Left ventricle myocardium inferior (tissue), 1 donor: Measurements from ENCODE around the gene CFAP157. TPM values are rescaled to one million over a fixed set of nuclear protein-coding genes. Genes with fewer than 3 reads are reported as not detected.

Experiments
- DNase-seq: peaks from one replicate; pipeline ENCODE4 v3.0.0-alpha.2; 2020
- H3K27ac ChIP-seq: fragments of 200-600 bp; replicated peaks from 2 replicates; pipeline ENCODE4 v1.8.0; 2021
- H3K27me3 ChIP-seq: fragments of 200-600 bp; 2 replicates; pipeline ENCODE4 v1.8.0; 2021; ENCODE audit warnings: low read depth
- H3K36me3 ChIP-seq: fragments of 200-600 bp; 2 replicates; pipeline ENCODE4 v1.8.0; 2021
- H3K4me1 ChIP-seq: fragments of 200-600 bp; 2 replicates; pipeline ENCODE4 v1.8.0; 2021
- H3K4me3 ChIP-seq: fragments of 200-600 bp; 2 replicates; pipeline ENCODE4 v1.8.0; 2021; ENCODE audit warnings: mild to moderate bottlenecking, moderate library complexity
- H3K9me3 ChIP-seq: fragments of 200-600 bp; replicated peaks from 2 replicates; pipeline ENCODE4 v1.8.0; 2021
- CTCF ChIP-seq: fragments of 200-600 bp; IDR thresholded peaks from 2 replicates; pipeline ENCODE4 v1.8.0; 2021; ENCODE audit warnings: antibody characterized with exemption, mild to moderate bottlenecking, borderline replicate concordance
- intact Hi-C: fragments of 100-400 bp; cut with micrococcal nuclease; formaldehyde crosslinking; loops from one replicate; pipeline ENCODE4 v1.11.0; 2022
- total RNA-seq: library from RNA; stranded (reverse); fragmentation: NEBNext Ultra II Directional; extraction: Animal tissue kit (Norgen Biotek cat#: 25700); gene quantifications from one replicate; pipeline ENCODE4 v1.2.1, GENCODE V29; 2021
- donor health status: DM: no; HTN: yes; CAD: no; lungs with severe emphysema.

The CFAP157 gene
- total RNA-seq, 1 donor from 2014 or later: not detected

- Histone ChIP-seq H3K4me1 (peaks cover 12% of the 10 kb centered on the region), H3K27me3 (no peaks in the 10 kb centered on the region), H3K4me3 (no peak overlapping the region), H3K9me3 (no peaks in the 10 kb centered on the region), H3K27ac (no peak overlapping the region), H3K36me3 (peaks cover 22% of the 10 kb centered on the region)
- DNase-seq: no peak
- intact Hi-C loops: no loop called here
- no peak for TF ChIP-seq CTCF
These were observed 22.0 kb downstream of the CFAP157 start for GRCh38 chr9:127728808-127729207.

- H3K27ac ChIP-seq: no peak overlapping the region
- TF ChIP-seq CTCF: no peak
- no peak overlapping the region for H3K4me3 ChIP-seq
- no peak for DNase-seq
- H3K36me3 ChIP-seq: peaks cover 22% of the 10 kb centered on the region
- H3K9me3 ChIP-seq: no peaks in the 10 kb centered on the region
- intact Hi-C loops: loop anchor here (5.0 kb wide), 1 partner anchor 137 kb away; no protein-coding TSS in a partner anchor
- no peaks in the 10 kb centered on the region for H3K27me3 ChIP-seq
- peaks cover 12% of the 10 kb centered on the region for H3K4me1 ChIP-seq
These were observed 22.9 kb downstream of the CFAP157 start for GRCh38 chr9:127729522-127730256.

- intact Hi-C loops: loop anchor here (5.0 kb wide), 1 partner anchor 138 kb away; no protein-coding TSS in a partner anchor
- no peaks in the 10 kb centered on the region for H3K9me3 ChIP-seq
- no peaks in the 10 kb centered on the region for H3K27me3 ChIP-seq
- no peak overlapping the region for H3K4me3 ChIP-seq
- no peak for TF ChIP-seq CTCF
- no peak overlapping the region for H3K27ac ChIP-seq
- H3K36me3 ChIP-seq: peaks cover 22% of the 10 kb centered on the region
- DNase-seq: no peak
- H3K4me1 ChIP-seq: peaks cover 14% of the 10 kb centered on the region
These were observed 23.5 kb downstream of the CFAP157 start for GRCh38 chr9:127730262-127730661.

- Histone ChIP-seq H3K9me3 (no peaks in the 10 kb centered on the region), H3K27me3 (no peaks in the 10 kb centered on the region), H3K4me3 (no peak overlapping the region), H3K27ac (no peak overlapping the region), H3K36me3 (peaks cover 22% of the 10 kb centered on the region), H3K4me1 (peaks cover 21% of the 10 kb centered on the region)
- TF ChIP-seq CTCF: no peak
- intact Hi-C loops: loop anchor here (5.0 kb wide), 1 partner anchor 139 kb away; no protein-coding TSS in a partner anchor
- DNase-seq: no peak
These were observed 24.1 kb downstream of the CFAP157 start for GRCh38 chr9:127730799-127731410.

GRCh38 chr9:127731938-127732337 lies 25.1 kb downstream of the CFAP157 start:
- peaks cover 22% of the 10 kb centered on the region for H3K36me3 ChIP-seq
- intact Hi-C loops: loop anchor here (5.0 kb wide), 1 partner anchor 140 kb away; no protein-coding TSS in a partner anchor
- H3K27me3 ChIP-seq: no peaks in the 10 kb centered on the region
- TF ChIP-seq CTCF: no peak
- H3K4me3 ChIP-seq: no peak overlapping the region
- no peak for DNase-seq
- H3K27ac ChIP-seq: no peak overlapping the region
- no peaks in the 10 kb centered on the region for H3K9me3 ChIP-seq
- peaks cover 27% of the 10 kb centered on the region for H3K4me1 ChIP-seq
